SK-N-MC (cell line): ENCODE data around the gene SCTR.

ENCODE experiments used
- EZH2 ChIP-seq: fragments of 200-600 bp; sonication (generic); IDR thresholded peaks from one replicate; pipeline ENCODE4 v1.6.1; 2017; ENCODE audit warnings: antibody characterized with exemption
- FOXP2 ChIP-seq: optimal IDR thresholded peaks from 2 replicates; pipeline ENCODE3; 2011; ENCODE audit warnings: mild to moderate bottlenecking, moderate library complexity; ENCODE audit not compliant: insufficient read depth; ENCODE audit errors: extremely low read length, control extremely low read depth
- POLR2AphosphoS5 ChIP-seq: IDR thresholded peaks from 2 replicates; pipeline ENCODE4 v1.6.1; 2012; ENCODE audit warnings: mild to moderate bottlenecking, low read depth, low read length, borderline replicate concordance

DNA sequence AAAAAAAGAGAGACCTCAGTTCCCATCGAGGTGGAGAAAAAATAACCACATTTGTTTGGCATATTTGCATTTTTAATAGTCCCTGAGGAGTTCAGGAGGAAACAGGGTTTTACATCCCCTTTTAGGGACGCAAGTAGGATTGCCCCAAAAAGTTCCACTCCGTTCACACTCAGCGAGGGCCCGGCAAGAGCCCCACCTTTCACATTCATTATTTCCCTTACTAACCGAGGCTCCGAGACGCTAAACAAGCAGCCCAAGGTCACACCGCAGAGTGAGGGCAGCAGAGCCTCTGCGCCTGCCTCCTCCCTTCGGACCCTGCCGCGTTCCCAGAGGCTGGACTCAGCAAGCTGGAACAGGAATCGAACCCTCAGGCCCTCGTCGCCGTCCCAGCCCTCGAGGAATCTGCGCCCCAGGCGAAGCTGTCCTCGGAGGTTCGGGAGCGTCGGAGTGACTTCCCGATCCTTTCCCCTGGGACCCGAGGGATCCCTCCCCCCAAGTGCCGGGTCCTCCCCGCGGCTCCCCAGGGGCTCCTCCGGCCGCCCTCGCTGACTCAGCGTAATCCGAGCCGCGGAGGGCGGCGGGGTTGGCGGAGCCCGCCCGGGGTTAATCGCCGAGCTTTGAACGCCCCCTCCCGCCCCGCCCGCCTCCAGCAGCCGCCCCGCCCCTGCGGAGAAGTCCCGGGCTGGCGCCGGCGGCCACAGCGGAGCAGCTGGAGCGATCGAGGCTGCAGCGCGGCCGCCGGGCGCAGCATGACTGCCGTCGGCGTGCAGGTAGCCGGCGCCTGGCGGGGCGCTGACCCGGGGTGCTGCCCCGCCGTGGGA, 92.9 kb downstream of the SCTR start, which contains the start of gene TMEM37:
- TF ChIP-seq POLR2AphosphoS5: peak; percentile 22; the same call in 1 of the 2 replicates
- TF ChIP-seq EZH2: no peak
- TF ChIP-seq FOXP2: no peak
